Omental fat pad (tissue), 4 donors: ENCODE data around the gene FAM53A. TPM values are rescaled to one million over a fixed set of nuclear protein-coding genes. Genes with fewer than 3 reads are reported as not detected.
"Not testable (repeated sequence)": the region's sequence is repeated elsewhere in the genome, so short reads cannot be mapped to it uniquely, and the experiment has no call there.

Experiments
- ATAC-seq: fragments of 150-250 bp; one replicate; pipeline ENCODE4 v1.9.1; 2016; ENCODE audit warnings: mild to moderate bottlenecking, moderate library complexity; ENCODE audit not compliant: low FRiP score
- DNase-seq: peaks from one replicate; pipeline ENCODE4 v3.0.0-alpha.2; 2019; ENCODE audit warnings: low spot score
- CTCF ChIP-seq, 3 donors: fragments of 450-650 bp; IDR thresholded peaks; one replicate each; pipeline ENCODE4 v1.5.1; 2016 to 2017; ENCODE audit warnings: antibody characterized with exemption in 3 of 3, mild to moderate bottlenecking in 3 of 3, moderate library complexity in 2 of 3
- total RNA-seq, 4 donors: library from RNA; depleted of rRNA; stranded (reverse); fragments of >200 nt; gene quantifications; one replicate each; pipeline ENCODE4 v1.1.0, GENCODE V29; 2016

FAM53A gene
- total RNA-seq, 4 donors from 2014 or later = 2.0 to 10.9 (median 5.6) TPM

GRCh38 chr4:1608821-1609500, 75.2 kb downstream of the FAM53A start:
- DNase-seq (no peak), ATAC-seq (no peak)
- no peak for TF ChIP-seq CTCF (IDR thresholded peaks at IDR 0.05)

- TF ChIP-seq CTCF (IDR thresholded peaks at IDR 0.05) = no peak
- ATAC-seq = no peak
- no peak for DNase-seq
Observed at GRCh38 chr4:1608196-1608820, 75.8 kb downstream of the FAM53A start.

- not testable (repeated sequence) for ATAC-seq, DNase-seq
Observed at GRCh38 chr4:1607436-1608195, 76.5 kb downstream of the FAM53A start.

- DNase-seq = no peak
- ATAC-seq = peak; percentile 51
- no peak for TF ChIP-seq CTCF (IDR thresholded peaks at IDR 0.05)
Observed at GRCh38 chr4:1604706-1605205, 79.4 kb downstream of the FAM53A start.

- ATAC-seq = peak; percentile 81
- DNase-seq = no peak
- TF ChIP-seq CTCF (IDR thresholded peaks at IDR 0.05) = no peak
Observed at GRCh38 chr4:1604181-1604705, 79.9 kb downstream of the FAM53A start.

GRCh38 chr4:1603413-1604135, 80.5 kb downstream of the FAM53A start:
- TF ChIP-seq CTCF (IDR thresholded peaks at IDR 0.05) = no peak
- ATAC-seq = peak; percentile 4
- no peak for DNase-seq
